Left forelimb (tissue), 1 donor: ENCODE results near the gene CNN1.

Experiments used
- DNase-seq: peaks from one replicate; pipeline ENCODE4 v3.0.0-alpha.2; 2018; ENCODE audit warnings: low spot score

CNN1 gene

GRCh38 chr19:11538232-11539036, at the start of gene CNN1:
TSS of gene CNN1 (plus strand) at chr19:11538851. CDS start at chr19:11538928, 77 bp downstream.
- DNase-seq, result peak; percentile 78

- no peak for DNase-seq
Measured at GRCh38 chr19:11489378-11489777, 49.3 kb upstream of the CNN1 start.

- DNase-seq, result no peak
Measured at GRCh38 chr19:11494634-11495285, 43.9 kb upstream of the CNN1 start.

- DNase-seq, result no peak
Measured at GRCh38 chr19:11495481-11495880, 43.2 kb upstream of the CNN1 start.

- DNase-seq, result no peak
Measured at GRCh38 chr19:11495885-11496284, 42.8 kb upstream of the CNN1 start.

- DNase-seq, result no peak
Measured at GRCh38 chr19:11496391-11497163, 42.1 kb upstream of the CNN1 start.

- no peak for DNase-seq
Measured at GRCh38 chr19:11499220-11499726, 39.4 kb upstream of the CNN1 start.

- no peak for DNase-seq
Measured at GRCh38 chr19:11499890-11500420, 38.7 kb upstream of the CNN1 start.

GRCh38 chr19:11504502-11505031, 34.1 kb upstream of the CNN1 start:
- no peak for DNase-seq

GRCh38 chr19:11505032-11505503, 33.6 kb upstream of the CNN1 start:
- DNase-seq, result peak; percentile 97

- peak; percentile 97 for DNase-seq
Measured at GRCh38 chr19:11505504-11506100, 33.0 kb upstream of the CNN1 start, which contains the start of gene ZNF653. TSS of gene ZNF653 (minus strand) at chr19:11505839. CDS start at chr19:11505786, 53 bp downstream.

GRCh38 chr19:11506101-11506555, 32.5 kb upstream of the CNN1 start:
- no peak for DNase-seq

- DNase-seq, result no peak
Measured at GRCh38 chr19:11506967-11507366, 31.7 kb upstream of the CNN1 start.

- DNase-seq, result no peak
Measured at GRCh38 chr19:11507370-11508078, 31.1 kb upstream of the CNN1 start.

GRCh38 chr19:11510444-11510843, 28.2 kb upstream of the CNN1 start:
- no peak for DNase-seq

- DNase-seq, result no peak
Measured at GRCh38 chr19:11513946-11514345, 24.7 kb upstream of the CNN1 start.

- DNase-seq, result no peak
Measured at GRCh38 chr19:11519138-11519537, 19.5 kb upstream of the CNN1 start.

GRCh38 chr19:11528551-11529341, 9.9 kb upstream of the CNN1 start, which contains the start of gene ECSIT:
TSS of gene ECSIT (minus strand) at chr19:11529134. CDS start at chr19:11519170, 9,964 bp downstream.
- peak; percentile 96 for DNase-seq

GRCh38 chr19:11530432-11530831, 8.2 kb upstream of the CNN1 start:
- DNase-seq, result no peak

- no peak for DNase-seq
Measured at GRCh38 chr19:11534538-11534937, 4.1 kb upstream of the CNN1 start.
